Lung (tissue), 12 donors: Measurements from ENCODE around the gene PSRC1. TPM values are rescaled to one million over a fixed set of nuclear protein-coding genes. Genes with fewer than 3 reads are reported as not detected.
A peak's percentile ranks its signal among the peaks of the same experiment; 100 is the strongest.

Experiments used
- ATAC-seq: fragments of 200-7000 bp; cut with Tn5 transposase; one replicate; pipeline ENCODE4 v1.9.1; 2020; ENCODE audit warnings: moderate number of reproducible peaks; ENCODE audit not compliant: insufficient read depth, low FRiP score
- DNase-seq, 3 donors: peaks; one replicate each; pipeline ENCODE4 v3.0.0-alpha.2; 2013 to 2017
- H3K27ac ChIP-seq, 2 donors: one replicate each; pipeline ENCODE4 v1.5.1; 2013; ENCODE audit warnings: mild to moderate bottlenecking in 2 of 2, moderate library complexity in 2 of 2, control low read depth in 1 of 2, inconsistent platforms in 1 of 2, low read depth in 1 of 2, low read length in 1 of 2
- H3K27me3 ChIP-seq, 3 donors: one replicate each; pipeline ENCODE4 v1.5.1; 2013; ENCODE audit warnings: low read length in 2 of 3; ENCODE audit not compliant: control insufficient read depth in 3 of 3, insufficient read depth in 3 of 3
- H3K36me3 ChIP-seq, 4 donors: one replicate each; pipeline ENCODE4 v1.5.1; 2013; ENCODE audit warnings: low read length in 4 of 4, mild to moderate bottlenecking in 1 of 4, moderate library complexity in 1 of 4; ENCODE audit not compliant: control insufficient read depth in 4 of 4, insufficient read depth in 4 of 4
- H3K4me1 ChIP-seq, 5 donors: one replicate each; pipeline ENCODE4 v1.5.1; 2013; ENCODE audit warnings: low read length in 5 of 5, mild to moderate bottlenecking in 2 of 5, moderate library complexity in 1 of 5; ENCODE audit not compliant: control insufficient read depth in 5 of 5, insufficient read depth in 5 of 5
- H3K4me3 ChIP-seq: one replicate; pipeline ENCODE4 v1.5.1; 2013; ENCODE audit warnings: mild to moderate bottlenecking, control low read depth, moderate library complexity
- H3K9ac ChIP-seq, 2 donors: one replicate each; pipeline ENCODE4 v1.5.1; 2013; ENCODE audit warnings: low read length in 2 of 2, control low read depth in 1 of 2; ENCODE audit not compliant: insufficient read depth in 1 of 2
- H3K9me3 ChIP-seq, 4 donors: one replicate each; pipeline ENCODE4 v1.5.1; 2013; ENCODE audit warnings: low read length in 3 of 4, mild to moderate bottlenecking in 1 of 4, moderate library complexity in 1 of 4; ENCODE audit not compliant: control insufficient read depth in 4 of 4, insufficient read depth in 3 of 4
- WGBS, 2 donors: extraction: QIAGEN DNeasy Blood & Tissue Kit; methylation state at CpG; one replicate each; pipeline ENCODE4 v1.1.7; 2013; 5-methylcytosine and 5-hydroxymethylcytosine counted together
- polyA plus RNA-seq, 2 donors: library from polyadenylated mRNA; stranded (reverse); fragments of 200-250 nt; gene quantifications; one replicate each; pipeline ENCODE4 v1.2.1, GENCODE V29; 2013
- total RNA-seq, 2 donors: library from RNA; depleted of rRNA in 1 of 2; stranded (reverse); fragments of >200 nt in 1 of 2; gene quantifications; one replicate each; pipeline ENCODE4 v1.2.1, GENCODE V29; 2014 to 2021
- TF ChIP-seq, protein P1 (sequence below): IDR thresholded peaks from 2 replicates; pipeline ENCODE4 v1.5.1; 2012; ENCODE audit warnings: mild to moderate bottlenecking; ENCODE audit errors: control extremely low read depth, extremely low read depth
- donor health status: control.
- donor health status: control.
- donor health status: Bipolar disorder and iron deficiency.
- donor health status: healthy.
- donor health status: DM: yes; HTN: yes; CAD: no.

Gene PSRC1
- total and polyA plus RNA-seq, 4 donors, result 2.7 to 4.9 (median 4.8) TPM

- Histone ChIP-seq H3K27ac (peak overlapping the region in 1 of 2 donors; percentile 16), H3K9ac (no peak overlapping the region), H3K36me3 (peaks cover 16 to 34% (median 27%) of the 10 kb centered on the region in 4 donors), H3K9me3 (no peaks in the 10 kb centered on the region), H3K4me3 (no peak overlapping the region), H3K4me1 (peaks cover 0 to 25% (median 5%) of the 10 kb centered on the region in 5 donors), H3K27me3 (no peaks in the 10 kb centered on the region)
- TF ChIP-seq, protein P1, sequence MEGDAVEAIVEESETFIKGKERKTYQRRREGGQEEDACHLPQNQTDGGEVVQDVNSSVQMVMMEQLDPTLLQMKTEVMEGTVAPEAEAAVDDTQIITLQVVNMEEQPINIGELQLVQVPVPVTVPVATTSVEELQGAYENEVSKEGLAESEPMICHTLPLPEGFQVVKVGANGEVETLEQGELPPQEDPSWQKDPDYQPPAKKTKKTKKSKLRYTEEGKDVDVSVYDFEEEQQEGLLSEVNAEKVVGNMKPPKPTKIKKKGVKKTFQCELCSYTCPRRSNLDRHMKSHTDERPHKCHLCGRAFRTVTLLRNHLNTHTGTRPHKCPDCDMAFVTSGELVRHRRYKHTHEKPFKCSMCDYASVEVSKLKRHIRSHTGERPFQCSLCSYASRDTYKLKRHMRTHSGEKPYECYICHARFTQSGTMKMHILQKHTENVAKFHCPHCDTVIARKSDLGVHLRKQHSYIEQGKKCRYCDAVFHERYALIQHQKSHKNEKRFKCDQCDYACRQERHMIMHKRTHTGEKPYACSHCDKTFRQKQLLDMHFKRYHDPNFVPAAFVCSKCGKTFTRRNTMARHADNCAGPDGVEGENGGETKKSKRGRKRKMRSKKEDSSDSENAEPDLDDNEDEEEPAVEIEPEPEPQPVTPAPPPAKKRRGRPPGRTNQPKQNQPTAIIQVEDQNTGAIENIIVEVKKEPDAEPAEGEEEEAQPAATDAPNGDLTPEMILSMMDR, result no peak
- DNase-seq (peak; percentile 43 to 67 (median 65)), ATAC-seq (peak; percentile 50)
- 34 to 48% methylated on average over 26 of the region's 26 CpGs for WGBS, 2 donors
These were observed 42.5 kb downstream of the PSRC1 start for GRCh38 chr1:109240158-109241152.

GRCh38 chr1:109239409-109240068, 43.4 kb downstream of the PSRC1 start:
- H3K27ac ChIP-seq, result peak overlapping the region in 1 of 2 donors; percentile 5
- no peak overlapping the region for H3K4me3 ChIP-seq
- no peaks in the 10 kb centered on the region for H3K9me3 ChIP-seq
- DNase-seq (peak in 1 of 3 donors; percentile 30), ATAC-seq (no peak)
- TF ChIP-seq, protein P1, result no peak
- 65 to 77% methylated on average over 6 of the region's 6 CpGs for WGBS, 2 donors
- peaks cover 0 to 25% (median 5%) of the 10 kb centered on the region in 5 donors for H3K4me1 ChIP-seq
- no peak overlapping the region for H3K9ac ChIP-seq
- peaks cover 23 to 40% (median 31%) of the 10 kb centered on the region in 4 donors for H3K36me3 ChIP-seq
- H3K27me3 ChIP-seq, result no peaks in the 10 kb centered on the region

DNA sequence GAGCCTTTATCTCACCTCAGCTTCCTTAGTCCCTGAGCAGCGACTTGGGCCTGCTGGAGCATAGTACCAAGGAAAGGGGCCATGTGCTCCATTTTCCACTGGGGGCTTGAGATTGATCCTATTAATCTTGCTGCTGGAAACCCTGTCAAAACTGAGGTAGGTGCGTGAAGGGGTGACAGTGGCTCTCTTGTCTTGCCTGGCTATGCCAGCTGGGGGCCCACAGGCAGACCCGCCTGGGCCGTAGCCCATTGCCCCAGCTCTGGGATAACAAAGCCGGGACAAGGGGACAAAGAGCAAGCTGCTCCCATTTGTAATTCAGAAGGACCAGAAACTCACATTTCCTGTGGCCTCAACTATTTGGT, 43.9 kb downstream of the PSRC1 start:
- Histone ChIP-seq H3K27me3 (no peaks in the 10 kb centered on the region), H3K36me3 (peaks cover 26 to 42% (median 34%) of the 10 kb centered on the region in 4 donors), H3K4me3 (no peak overlapping the region), H3K9ac (no peak overlapping the region), H3K9me3 (no peaks in the 10 kb centered on the region), H3K27ac (no peak overlapping the region), H3K4me1 (peaks cover 0 to 25% (median 5%) of the 10 kb centered on the region in 5 donors)
- 89 to 90% methylated on average over 5 of the region's 5 CpGs for WGBS, 2 donors
- TF ChIP-seq, protein P1, result no peak
- no peak for ATAC-seq
- DNase-seq, result no peak
